Bronchial epithelial cell (primary cell): ENCODE measurements around the gene TNS3. TPM values are rescaled to one million over a fixed set of nuclear protein-coding genes. Genes with fewer than 3 reads are reported as not detected.

ENCODE experiments used
- DNase-seq: peaks from one replicate; pipeline ENCODE4 v3.0.0-alpha.2; 2010; ENCODE audit warnings: low read depth
- FAIRE-seq: peaks from 2 replicates; lab custom pipeline; 2011; peaks lifted over from hg19 to GRCh38; lab: Jason Lieb, UNC
- H3K27me3 ChIP-seq: 2 replicates; pipeline ENCODE4 v1.5.1; 2011; ENCODE audit warnings: low read length; ENCODE audit not compliant: control insufficient read depth, insufficient read depth
- H3K36me3 ChIP-seq: 2 replicates; pipeline ENCODE4 v1.5.1; 2011; ENCODE audit warnings: low read length; ENCODE audit not compliant: control insufficient read depth, insufficient read depth
- H3K4me3 ChIP-seq: 2 replicates; pipeline ENCODE4 v1.5.1; 2011; ENCODE audit warnings: mild to moderate bottlenecking, low read depth, low read length, control low read depth
- CTCF ChIP-seq: IDR thresholded peaks from 2 replicates; pipeline ENCODE4 v1.5.1; 2011; ENCODE audit warnings: mild to moderate bottlenecking, moderate library complexity, low read length, control low read depth, inconsistent platforms; ENCODE audit not compliant: insufficient read depth, severe bottlenecking
- total RNA-seq: library from RNA; depleted of rRNA; stranded (reverse); fragments of >200 nt; gene quantifications from 2 replicates; pipeline ENCODE4 v1.2.1, GENCODE V29; 2014

Gene TNS3
- total RNA-seq, 1 donor from 2014 or later = 2.6 TPM

GRCh38 chr7:47411901-47412300 is 170.0 kb downstream of the TNS3 start:
- Histone ChIP-seq H3K36me3 (peaks cover 3% of the 10 kb centered on the region), H3K4me3 (no peak overlapping the region), H3K27me3 (no peaks in the 10 kb centered on the region)
- no peak for FAIRE-seq
- no peak for DNase-seq
- TF ChIP-seq CTCF = no peak

- no peaks in the 10 kb centered on the region for H3K27me3 ChIP-seq
- H3K36me3 ChIP-seq = peaks cover 3% of the 10 kb centered on the region
Measured at GRCh38 chr7:47411281-47411869, 170.5 kb downstream of the TNS3 start.

GRCh38 chr7:47408675-47409074 is 173.2 kb downstream of the TNS3 start:
- Histone ChIP-seq H3K4me3 (no peak overlapping the region), H3K36me3 (no peaks in the 10 kb centered on the region), H3K27me3 (no peaks in the 10 kb centered on the region)
- FAIRE-seq = no peak
- no peak for DNase-seq
- TF ChIP-seq CTCF = no peak

More at GRCh38 chr7:47411281-47411869, 170.5 kb downstream of the TNS3 start:
- no peak overlapping the region for H3K4me3 ChIP-seq
- no peak for DNase-seq
- no peak for TF ChIP-seq CTCF
- no peak for FAIRE-seq

GRCh38 chr7:47407821-47408674 is 173.9 kb downstream of the TNS3 start:
- DNase-seq (no peak), FAIRE-seq (no peak)
- Histone ChIP-seq H3K27me3 (no peaks in the 10 kb centered on the region), H3K4me3 (no peak overlapping the region), H3K36me3 (no peaks in the 10 kb centered on the region)
- no peak for TF ChIP-seq CTCF

- Histone ChIP-seq H3K36me3 (no peaks in the 10 kb centered on the region), H3K27me3 (no peaks in the 10 kb centered on the region), H3K4me3 (no peak overlapping the region)
- DNase-seq (no peak), FAIRE-seq (no peak)
- no peak for TF ChIP-seq CTCF
Measured at GRCh38 chr7:47407136-47407535, 174.8 kb downstream of the TNS3 start.

- FAIRE-seq (no peak), DNase-seq (no peak)
- H3K4me3 ChIP-seq = no peak overlapping the region
- H3K27me3 ChIP-seq = no peaks in the 10 kb centered on the region
- TF ChIP-seq CTCF = no peak
- H3K36me3 ChIP-seq = no peaks in the 10 kb centered on the region
Measured at GRCh38 chr7:47406801-47407129, 175.1 kb downstream of the TNS3 start.
